GM21619 (cell line): ENCODE results near the gene SYT7.

Experiments
- ATAC-seq: cut with Tn5 transposase; IDR thresholded peaks from one replicate; pipeline ENCODE4 v1.9.1; 2021; ENCODE audit not compliant: unreplicated experiment

SYT7 gene

GRCh38 chr11:61539831-61540357 lies 41.0 kb downstream of the SYT7 start:
- no peak for ATAC-seq

- no peak for ATAC-seq
These were observed 41.9 kb downstream of the SYT7 start for GRCh38 chr11:61539006-61539405.

DNA sequence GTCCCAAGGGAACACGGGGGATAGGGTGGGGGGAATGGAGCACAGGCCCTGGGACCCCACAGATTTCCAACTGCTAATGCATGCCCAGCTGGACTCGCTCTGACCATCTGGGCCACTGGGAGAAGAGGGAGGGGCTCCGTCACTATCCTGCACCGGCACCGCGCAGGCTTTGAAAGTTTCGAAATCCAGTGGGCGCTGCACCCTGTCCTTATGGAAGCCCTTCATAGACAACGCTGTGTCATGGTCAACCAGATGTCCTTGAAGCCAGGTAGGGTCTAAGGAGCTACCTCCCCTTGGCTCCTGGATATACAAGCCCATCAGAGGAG lies 42.3 kb downstream of the SYT7 start:
- no peak for ATAC-seq

DNA sequence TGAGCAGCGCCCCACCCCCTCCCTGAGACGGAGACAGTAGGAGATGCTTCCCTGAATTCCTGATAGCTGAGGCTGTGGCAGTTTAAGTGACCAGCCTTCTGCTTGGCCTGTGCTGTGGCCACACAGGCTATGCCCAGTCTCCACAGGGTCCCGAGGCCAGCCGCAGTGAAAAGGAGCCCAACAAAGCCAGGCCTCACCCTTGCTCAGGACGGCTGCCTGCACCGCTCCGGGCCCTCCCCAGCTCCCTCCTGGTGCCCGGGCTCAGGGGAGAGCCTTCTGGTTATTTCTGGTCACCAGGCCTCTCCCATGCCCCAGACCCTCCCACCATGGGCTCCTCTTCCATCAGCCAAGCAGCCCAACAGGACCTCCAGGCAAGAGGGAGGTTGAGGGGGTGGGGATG lies 43.5 kb downstream of the SYT7 start:
- ATAC-seq = no peak

GRCh38 chr11:61536676-61537270 lies 44.1 kb downstream of the SYT7 start:
- no peak for ATAC-seq

DNA sequence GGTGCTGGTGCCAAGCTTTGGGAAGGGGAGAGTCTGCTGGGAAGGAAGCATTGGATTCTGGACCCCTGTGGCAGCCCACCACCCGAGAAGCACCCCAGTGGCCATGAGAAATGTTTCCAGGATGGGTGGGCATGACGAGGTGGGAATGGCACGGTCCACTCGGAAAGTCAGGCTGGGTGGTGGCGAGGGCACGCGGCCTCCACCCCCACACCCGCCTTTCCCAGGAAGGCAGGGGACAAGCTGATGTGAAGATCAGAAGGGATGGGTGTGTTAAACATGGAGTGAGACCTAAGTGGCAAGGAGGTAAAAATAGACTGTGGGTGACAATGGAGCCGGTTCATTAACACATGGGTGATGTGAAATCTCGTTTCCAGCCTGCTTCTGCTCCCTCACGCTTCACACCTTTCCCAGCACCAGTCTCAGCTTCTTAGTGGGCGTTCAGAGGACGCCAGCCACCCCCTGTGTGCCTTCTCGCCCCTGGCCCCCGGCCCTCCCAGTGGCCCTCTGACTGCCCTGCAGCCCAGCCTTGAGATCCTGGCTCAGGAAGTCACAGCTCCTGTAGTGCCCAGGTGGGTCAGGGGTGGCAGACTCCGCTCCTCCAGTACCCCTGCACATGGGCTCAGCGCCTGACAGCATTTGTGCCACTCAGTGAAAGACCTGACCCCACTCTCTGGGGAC lies 44.7 kb downstream of the SYT7 start:
- no peak for ATAC-seq

DNA sequence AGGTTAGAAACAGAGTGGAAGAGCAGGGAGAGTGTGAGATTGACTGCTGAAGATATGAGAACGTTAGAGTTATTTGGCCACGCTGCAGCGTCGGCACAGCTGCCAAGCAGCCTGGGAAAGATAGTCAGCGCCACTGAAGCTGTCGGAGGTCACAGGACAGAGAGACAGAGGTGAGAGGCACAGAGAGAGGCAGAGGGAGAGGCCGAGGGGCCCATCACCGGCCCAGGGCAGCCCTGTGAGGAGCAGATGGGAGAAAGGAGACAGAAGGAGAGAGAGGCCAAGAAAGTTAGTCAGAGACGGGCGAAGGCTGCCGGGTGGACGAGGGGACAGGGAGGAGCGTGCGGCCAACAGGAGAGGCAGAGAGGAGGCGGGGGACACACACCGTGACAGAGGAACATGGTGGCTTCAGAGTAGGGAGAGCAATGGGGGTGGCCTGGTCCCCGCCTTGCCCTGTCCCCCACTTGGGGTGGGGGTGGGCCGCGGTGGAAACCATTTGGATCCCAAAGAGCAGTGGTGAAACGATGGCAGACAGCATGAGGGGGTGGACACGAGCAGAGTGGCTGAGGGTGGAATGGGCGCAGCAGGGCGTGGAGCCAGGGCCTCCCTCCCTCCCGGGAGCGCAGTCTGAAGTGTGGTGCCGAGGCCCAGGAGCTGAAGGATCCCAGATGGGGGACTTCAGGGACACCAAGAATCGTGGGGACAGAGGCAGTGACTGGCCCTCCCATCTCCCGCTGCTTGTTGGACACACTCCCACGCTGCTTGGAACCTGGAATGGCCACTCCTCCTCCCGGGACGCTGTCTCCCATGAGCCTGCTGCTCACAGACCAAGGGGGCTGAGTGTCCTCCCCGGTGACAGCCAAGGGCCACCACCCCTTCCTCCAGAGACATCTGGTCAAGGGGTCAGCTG lies 45.7 kb downstream of the SYT7 start:
- ATAC-seq = no peak

DNA sequence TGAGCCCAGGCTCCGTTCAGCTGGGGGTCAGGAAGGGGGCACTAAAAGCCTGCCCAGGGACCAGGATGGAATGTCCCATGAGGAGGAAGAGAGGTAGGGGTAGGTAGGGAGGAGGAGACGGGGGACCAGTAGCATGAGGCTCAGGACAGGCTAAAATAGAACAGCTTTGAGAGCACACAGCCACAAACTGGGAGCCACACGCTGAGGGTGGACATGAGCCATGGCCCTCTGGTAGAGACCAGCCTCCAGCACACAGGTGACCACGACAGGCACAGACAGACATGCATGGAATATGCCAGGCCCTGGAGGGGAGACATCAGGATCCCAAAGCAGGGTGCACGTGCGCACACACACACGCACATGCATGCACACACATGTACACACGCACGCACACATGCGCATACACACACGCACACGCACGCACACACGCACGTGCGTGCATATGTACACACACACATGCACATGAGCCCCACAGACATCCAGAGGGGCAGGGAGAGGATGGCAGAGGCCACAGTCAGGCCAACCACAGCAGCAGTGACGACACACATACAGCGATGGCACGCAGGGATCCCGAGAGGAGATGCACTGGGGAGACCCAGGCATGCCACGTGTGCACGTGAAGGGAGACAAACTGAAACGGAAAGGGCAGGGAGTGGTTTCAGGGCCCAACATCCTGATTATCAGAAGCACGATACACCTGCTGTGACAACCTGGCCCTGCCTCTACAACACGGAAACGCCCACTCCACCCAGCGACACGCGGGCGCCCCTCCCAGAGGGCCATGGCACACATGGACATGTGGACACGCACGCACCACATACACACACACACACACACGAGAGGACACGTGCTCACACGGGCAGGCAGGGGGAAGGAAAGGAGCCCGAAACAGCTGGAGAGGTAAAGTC lies 46.6 kb downstream of the SYT7 start:
- no peak for ATAC-seq

DNA sequence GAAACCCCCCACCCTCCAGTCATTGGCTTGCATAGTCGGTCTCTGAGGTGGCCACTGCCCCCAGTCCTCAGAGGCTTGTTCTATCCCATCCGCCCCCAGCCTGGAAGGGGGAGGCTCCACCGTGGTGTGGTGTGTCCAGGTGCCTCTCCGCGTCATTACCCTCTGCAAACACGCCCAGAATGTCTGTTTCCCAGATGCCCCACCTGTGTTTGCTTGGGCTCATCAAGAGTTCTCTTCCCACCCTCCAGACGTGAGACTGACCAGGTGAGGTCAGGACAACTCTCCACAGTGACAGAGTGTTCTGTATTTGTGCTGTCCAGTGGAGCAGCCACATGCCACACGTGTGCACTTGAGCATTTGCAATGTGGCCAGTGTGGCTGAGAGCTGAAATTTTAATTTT lies 47.5 kb downstream of the SYT7 start:
- no peak for ATAC-seq

- ATAC-seq = no peak
These were observed 47.9 kb downstream of the SYT7 start for GRCh38 chr11:61533039-61533375.

- ATAC-seq = no peak
These were observed 48.5 kb downstream of the SYT7 start for GRCh38 chr11:61532134-61533038.

GRCh38 chr11:61531044-61531443 lies 49.8 kb downstream of the SYT7 start:
- no peak for ATAC-seq

DNA sequence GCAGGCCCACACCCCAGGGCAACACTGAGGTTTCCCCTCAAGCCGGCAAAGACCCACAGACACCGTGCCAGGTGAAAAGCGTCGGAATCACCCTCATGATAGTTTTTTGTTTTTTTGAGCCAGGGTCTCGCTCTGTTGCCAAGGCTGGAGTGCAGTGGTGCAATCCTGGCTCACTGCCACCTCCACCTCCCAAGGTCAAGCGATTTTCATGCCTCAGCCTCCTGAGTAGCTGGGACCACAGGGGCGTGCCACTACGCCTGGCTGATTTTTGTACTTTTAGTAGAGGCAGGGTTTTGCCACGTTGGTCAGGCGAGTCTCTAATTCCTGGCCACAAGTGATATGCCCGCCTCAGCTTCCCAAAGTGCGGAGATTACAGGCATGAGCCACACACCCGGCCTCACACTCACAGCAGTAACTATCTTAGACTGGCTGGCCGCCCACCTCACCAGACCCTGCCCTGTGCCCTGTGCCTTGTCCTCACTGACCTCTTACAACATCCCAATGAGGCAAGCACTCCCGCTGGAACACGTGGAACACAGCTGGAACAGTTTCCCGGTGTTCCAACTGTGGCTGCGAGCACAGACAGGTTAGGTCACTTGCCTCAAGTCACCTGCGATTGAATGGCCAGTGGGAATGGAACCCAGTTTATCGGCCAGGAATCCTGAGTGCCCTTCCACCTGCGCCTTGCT lies 51.2 kb downstream of the SYT7 start:
- ATAC-seq = no peak

DNA sequence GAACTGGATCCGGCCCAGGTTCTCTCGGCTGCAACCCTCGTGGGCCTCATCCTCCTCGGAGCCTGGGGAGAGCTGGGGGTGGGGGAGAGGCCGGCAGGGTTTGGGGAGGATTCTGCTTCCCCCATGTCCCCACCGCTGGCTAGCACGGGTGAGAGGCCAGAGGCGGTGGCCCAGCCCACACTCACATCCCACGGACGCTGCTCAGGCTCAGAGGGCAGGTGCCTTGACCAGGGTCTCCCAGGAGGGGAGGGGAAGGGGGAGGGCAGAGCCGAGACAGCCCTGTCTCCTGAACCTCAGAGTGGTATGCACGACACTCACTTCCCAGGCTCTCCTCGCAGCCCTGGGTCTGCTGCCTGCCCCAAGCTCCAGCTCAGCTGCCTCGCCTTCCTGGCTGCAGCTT lies 52.8 kb downstream of the SYT7 start:
- ATAC-seq = no peak

DNA sequence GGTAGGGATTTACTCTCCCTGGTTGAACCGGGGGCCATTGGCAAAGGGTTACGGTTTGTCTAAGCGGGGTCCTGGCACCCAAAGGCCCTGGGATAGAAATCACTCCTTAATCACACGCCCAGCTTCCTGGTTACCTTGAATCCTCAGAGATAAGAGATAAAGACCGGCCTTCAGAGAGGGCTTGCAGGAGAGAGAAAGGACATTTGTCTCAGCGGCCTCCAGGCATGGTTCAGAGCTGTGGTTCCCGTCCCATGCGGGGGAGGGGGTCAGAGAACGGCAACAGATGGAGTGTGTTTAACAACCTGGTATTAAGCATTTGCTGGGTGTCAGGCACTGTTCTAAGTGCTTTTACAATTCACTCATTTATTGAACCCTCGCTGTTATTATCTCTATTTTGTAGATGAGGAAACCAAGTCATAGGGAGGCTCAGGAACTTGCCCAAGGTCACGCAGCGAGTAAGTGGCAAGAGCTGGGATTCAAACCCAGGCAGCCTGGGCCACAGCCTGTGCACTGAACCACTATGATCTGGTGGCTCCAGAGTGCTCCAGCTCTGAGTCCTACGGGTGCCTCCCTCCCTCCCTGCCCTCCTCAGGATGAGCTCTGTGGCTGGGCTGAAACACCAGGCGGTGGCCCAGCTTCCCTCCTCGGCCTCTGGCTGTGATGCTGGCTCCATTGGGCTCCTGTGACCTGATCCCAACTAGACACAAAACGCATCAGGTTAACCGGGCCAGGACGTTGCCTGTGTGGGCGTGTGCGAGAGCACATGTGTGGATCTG lies 53.7 kb downstream of the SYT7 start:
- ATAC-seq = no peak

- no peak for ATAC-seq
These were observed 54.6 kb downstream of the SYT7 start for GRCh38 chr11:61526229-61526628.

DNA sequence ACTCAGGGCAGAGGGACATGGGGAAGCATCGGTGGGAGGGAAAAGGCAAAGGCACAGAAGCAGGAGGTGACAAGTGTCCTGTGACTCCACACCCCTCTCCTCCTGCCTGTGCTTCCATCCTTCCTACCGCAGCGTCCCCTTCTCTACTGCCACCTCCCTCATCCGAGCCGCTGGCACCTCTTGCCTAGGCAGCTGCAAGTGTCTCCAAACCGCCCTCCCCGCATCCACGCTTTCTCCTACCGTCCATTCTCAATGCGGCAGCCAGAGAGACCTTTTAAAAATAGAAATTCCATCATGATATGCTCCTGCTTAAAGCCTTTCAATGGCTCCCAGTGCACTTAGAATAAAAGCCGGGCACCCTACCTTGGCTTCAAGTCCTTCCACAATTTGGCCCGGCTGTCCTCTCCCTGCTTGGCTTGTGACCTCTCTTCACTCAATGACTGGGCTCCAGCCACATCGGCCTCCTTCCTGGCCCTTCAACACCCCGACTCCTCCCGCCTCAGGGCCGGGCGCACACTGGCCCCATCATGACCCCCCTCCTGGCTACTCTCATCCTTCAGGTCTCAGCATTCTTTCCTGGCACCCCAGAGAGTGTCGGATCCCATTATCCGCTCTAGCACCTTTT lies 55.8 kb downstream of the SYT7 start:
- ATAC-seq = no peak

GRCh38 chr11:61524446-61524845 lies 56.4 kb downstream of the SYT7 start:
- no peak for ATAC-seq
